Measurements from ENCODE around the gene HAUS2. TPM values are rescaled to one million over a fixed set of nuclear protein-coding genes. Genes with fewer than 3 reads are reported as not detected.
"Not testable (repeated sequence)": the region's sequence is repeated elsewhere in the genome, so short reads cannot be mapped to it uniquely, and the experiment has no call there.

The HAUS2 gene
- total RNA-seq, 1 donor from 2014 or later, result 11.7 TPM

GRCh38 chr15:42556550-42557207 lies 8.0 kb downstream of the HAUS2 start:
- DNase-seq (ENCODE audit: missing footprints); intact Hi-C loops (cut with DNase I); ATAC-seq: not testable (repeated sequence)

DNA sequence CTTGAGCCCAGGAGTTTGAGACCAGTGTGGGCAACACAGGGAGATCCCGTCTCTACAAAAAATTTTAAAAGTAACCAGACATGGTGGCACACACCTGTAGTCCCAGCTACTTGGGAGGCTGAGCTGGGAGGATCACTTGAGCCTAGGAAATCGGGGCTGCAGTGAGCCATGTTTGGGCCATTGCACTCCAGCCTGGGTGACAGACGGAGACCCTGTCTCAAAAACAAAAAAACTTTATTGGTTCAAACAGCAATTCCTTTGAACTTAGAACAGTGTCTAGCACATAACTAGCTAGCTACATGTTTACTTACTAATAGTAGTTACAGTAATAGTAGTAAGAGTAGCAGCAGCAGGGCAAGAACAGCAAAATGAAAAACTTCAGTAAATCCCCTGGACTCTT lies 10.1 kb downstream of the HAUS2 start:
- intact Hi-C loops (cut with DNase I), result no loop called here
- ATAC-seq, result no peak
- DNase-seq (ENCODE audit: missing footprints), result no peak

DNA sequence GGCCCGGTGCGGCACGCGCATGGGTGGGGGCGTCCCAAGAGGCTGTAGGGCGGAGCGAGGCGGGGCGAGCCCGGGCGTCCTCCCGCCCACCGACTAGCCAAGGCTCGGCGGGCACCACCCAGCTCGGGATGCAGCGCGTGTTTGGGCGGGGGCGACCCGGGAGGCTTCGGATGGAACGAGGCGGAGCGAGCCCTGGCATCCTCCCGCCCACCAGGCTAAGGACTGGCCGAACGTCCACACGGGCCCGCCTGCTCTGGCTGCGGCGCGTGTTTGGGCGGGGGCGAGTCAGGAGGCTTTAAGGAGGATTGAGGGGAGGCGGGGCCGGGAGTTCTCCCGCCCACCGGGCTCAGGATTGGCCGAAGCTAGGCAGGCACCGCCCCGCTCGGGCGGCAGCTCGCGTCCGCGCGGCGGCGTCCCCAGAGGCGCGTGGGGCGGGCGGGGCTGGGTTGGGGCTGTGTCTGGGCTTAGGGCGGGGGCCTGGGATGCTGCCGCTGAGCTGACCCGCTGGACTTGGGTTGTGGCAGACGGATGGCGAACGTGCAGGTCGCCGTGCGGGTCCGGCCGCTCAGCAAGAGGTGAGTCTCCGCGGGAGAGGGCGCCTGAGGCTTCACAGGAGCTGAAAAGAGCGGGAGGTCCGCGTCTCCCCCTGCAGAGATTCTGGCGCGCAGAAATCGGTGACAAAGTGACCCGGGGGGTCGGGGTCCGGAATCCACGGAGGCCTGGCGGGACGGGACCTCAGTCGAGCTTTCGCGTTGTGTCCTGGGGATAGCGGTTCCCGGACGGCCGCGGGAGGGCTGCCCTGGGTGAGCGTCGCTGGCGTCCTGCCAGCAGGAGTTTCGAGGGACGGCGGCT lies 26.8 kb downstream of the HAUS2 start, which contains the start of gene STARD9:
STARD9 (plus strand) TSS at position 419 of the 852 bp plus-strand sequence; CDS start at position 529, 110 bp downstream.
- DNase-seq (ENCODE audit: missing footprints), result peak; percentile 99
- peak; percentile 97 for ATAC-seq
- intact Hi-C loops (cut with DNase I), result loop anchor here (5.0 kb wide), 2 partner anchors 72 to 78 kb away; partner anchors contain the start of gene SNAP23

GRCh38 chr15:42576040-42576594 lies 27.5 kb downstream of the HAUS2 start:
- intact Hi-C loops (cut with DNase I), result loop anchor here (5.0 kb wide), 2 partner anchors 71 to 79 kb away; partner anchors contain the start of gene SNAP23
- DNase-seq (ENCODE audit: missing footprints) (no peak), ATAC-seq (no peak)

GRCh38 chr15:42576776-42577175 lies 28.1 kb downstream of the HAUS2 start:
- DNase-seq (ENCODE audit: missing footprints), result no peak
- intact Hi-C loops (cut with DNase I), result loop anchor here (5.0 kb wide), 2 partner anchors 71 to 79 kb away; partner anchors contain the start of gene SNAP23
- no peak for ATAC-seq

GRCh38 chr15:42577514-42578031 lies 28.9 kb downstream of the HAUS2 start:
- intact Hi-C loops (cut with DNase I), result loop anchor here (5.0 kb wide), 2 partner anchors 70 to 80 kb away; partner anchors contain the start of gene SNAP23
- no peak for ATAC-seq
- DNase-seq (ENCODE audit: missing footprints), result no peak

GRCh38 chr15:42578984-42579537 lies 30.4 kb downstream of the HAUS2 start:
- intact Hi-C loops (cut with DNase I), result loop anchor here (5.0 kb wide), 2 partner anchors 68 to 82 kb away; partner anchors contain the start of gene SNAP23
- no peak for ATAC-seq
- DNase-seq (ENCODE audit: missing footprints), result no peak

GRCh38 chr15:42581272-42581730 lies 32.7 kb downstream of the HAUS2 start:
- ATAC-seq (peak; percentile 95), DNase-seq (ENCODE audit: missing footprints) (peak; percentile 95)
- intact Hi-C loops (cut with DNase I), result no loop called here

DNA sequence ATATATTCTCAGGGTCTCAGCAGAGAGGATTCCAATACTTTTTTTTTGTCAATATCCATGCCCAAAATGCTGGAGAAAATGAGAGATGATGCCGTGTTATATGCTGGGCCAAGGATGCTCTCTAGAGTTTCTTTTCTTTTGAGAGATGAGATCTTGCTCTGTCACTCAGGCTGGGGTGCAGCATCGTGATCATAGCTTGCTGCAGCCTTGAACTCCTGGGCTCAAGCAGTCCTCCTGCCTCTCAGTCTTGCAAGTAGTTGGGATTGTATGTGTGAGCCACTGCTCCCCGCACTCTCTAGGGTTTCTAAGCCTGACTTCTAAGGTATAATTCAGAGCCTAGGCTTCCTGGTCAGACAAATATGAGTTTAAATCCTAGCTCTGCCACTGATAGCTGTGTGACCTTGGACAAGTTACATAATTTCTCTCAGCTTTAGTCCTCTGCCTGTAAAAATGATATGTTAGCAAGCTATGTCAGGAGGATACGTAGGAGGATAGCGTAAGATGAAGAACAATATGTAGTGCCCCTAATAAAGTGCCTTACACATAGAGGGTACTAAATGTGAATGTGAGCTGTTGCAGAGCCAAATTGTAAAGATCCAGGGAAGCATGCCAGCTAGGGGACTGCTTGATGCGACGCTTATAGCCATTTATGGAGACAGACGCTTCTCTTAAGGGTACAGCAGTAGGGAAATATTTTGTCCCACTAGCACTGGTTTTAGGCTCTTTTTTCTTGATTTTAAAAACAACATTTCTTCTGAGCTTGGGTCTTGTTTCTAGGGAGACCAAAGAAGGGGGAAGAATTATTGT lies 34.1 kb downstream of the HAUS2 start:
- DNase-seq (ENCODE audit: missing footprints), result no peak
- ATAC-seq, result no peak
- intact Hi-C loops (cut with DNase I), result no loop called here

GRCh38 chr15:42584031-42584765 lies 35.6 kb downstream of the HAUS2 start:
- intact Hi-C loops (cut with DNase I), result no loop called here
- no peak for ATAC-seq
- DNase-seq (ENCODE audit: missing footprints), result no peak

DNA sequence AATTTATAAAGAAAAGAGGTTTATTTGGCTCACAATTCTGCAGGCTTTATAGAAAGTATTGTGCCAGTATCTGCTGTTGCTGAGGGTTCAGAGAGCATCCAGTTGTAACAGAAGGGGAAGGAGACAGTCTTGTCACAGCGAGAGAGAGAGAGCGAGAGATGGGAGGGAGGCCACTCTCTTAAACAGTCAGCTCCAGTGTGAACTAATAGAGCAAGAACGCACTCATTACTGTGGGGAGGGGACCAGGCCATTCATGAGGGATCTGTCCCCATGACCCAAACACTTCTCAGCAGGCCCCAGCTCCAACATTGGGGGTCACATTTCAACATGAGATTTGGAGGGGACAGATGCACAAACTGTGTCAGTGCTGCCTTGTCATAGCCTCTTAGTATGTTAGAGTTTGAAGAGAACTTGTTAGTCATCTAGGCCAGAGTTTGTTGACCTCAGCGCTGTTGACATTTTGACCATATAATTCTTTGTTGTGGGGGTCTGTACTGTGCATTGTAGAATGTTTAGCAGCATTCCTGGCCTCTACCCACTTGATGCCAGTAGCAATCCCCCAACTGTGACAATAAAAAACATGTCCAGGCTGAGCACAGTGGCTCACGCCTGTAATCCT lies 42.1 kb downstream of the HAUS2 start:
- intact Hi-C loops (cut with DNase I), result no loop called here
- DNase-seq (ENCODE audit: missing footprints), result no peak
- ATAC-seq, result no peak

- ATAC-seq (no peak), DNase-seq (ENCODE audit: missing footprints) (no peak)
- intact Hi-C loops (cut with DNase I), result no loop called here
These were observed 42.7 kb downstream of the HAUS2 start for GRCh38 chr15:42591238-42591934.

DNA sequence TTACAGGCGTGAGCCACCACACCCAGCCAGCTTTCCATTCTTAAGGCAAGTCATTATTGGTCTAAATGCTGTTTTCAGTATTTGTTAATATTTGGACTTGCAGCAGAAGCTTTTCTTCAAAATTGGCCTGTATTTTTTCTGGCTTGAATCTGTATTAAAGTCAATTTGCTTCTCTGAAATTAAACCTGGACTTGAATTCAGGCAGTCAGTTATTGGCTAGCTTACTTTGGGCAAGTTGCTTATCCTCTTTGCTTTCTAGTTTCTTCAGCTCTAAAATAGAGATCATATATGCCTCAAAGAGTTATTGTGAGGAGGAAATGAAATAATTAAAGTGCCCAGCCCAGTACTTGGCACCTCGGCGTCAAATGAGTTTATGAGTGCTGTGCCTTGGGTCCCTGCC lies 44.1 kb downstream of the HAUS2 start:
- intact Hi-C loops (cut with DNase I), result no loop called here
- ATAC-seq (peak; percentile 19), DNase-seq (ENCODE audit: missing footprints) (no peak)

DNA sequence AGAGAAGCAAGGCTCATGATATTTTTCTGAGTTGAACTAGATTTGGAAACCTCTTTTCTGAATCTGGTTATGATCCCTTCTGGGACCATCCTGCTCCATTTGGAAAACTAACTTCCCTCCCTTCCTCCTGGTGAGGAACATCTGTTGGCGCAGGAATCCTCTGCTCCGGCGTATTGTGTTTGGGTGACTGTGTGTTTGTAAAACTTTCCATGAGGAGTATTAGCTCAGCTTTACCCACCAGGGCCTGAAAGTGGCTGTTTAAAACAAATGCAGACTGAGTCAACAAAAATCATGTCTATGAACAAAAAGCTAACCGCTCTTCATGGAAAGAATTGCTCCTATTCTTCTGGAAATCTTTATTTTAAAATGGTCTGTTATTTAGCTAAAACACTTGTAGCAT lies 44.5 kb downstream of the HAUS2 start:
- intact Hi-C loops (cut with DNase I), result no loop called here
- DNase-seq (ENCODE audit: missing footprints) (no peak), ATAC-seq (peak; percentile 89)

- no peak for DNase-seq (ENCODE audit: missing footprints)
- intact Hi-C loops (cut with DNase I), result no loop called here
- no peak for ATAC-seq
These were observed 45.5 kb downstream of the HAUS2 start for GRCh38 chr15:42594095-42594494.

GRCh38 chr15:42595626-42596240 lies 47.1 kb downstream of the HAUS2 start:
- intact Hi-C loops (cut with DNase I), result no loop called here
- no peak for DNase-seq (ENCODE audit: missing footprints)
- ATAC-seq, result peak; percentile 61
